HG03565 (cell line): ENCODE data around the gene CHD1.

Source experiments
- ATAC-seq: cut with Tn5 transposase; IDR thresholded peaks from one replicate; pipeline ENCODE4 v1.9.1; 2021; ENCODE audit warnings: mild to moderate bottlenecking, moderate library complexity; ENCODE audit not compliant: unreplicated experiment

Gene CHD1

GRCh38 chr5:98816582-98817222, 112.1 kb downstream of the CHD1 start:
- ATAC-seq: no peak

GRCh38 chr5:98813755-98814154, 115.1 kb downstream of the CHD1 start:
- ATAC-seq: peak; percentile 89

GRCh38 chr5:98810206-98810605, 118.6 kb downstream of the CHD1 start:
- no peak for ATAC-seq

GRCh38 chr5:98807806-98808205, 121.0 kb downstream of the CHD1 start:
- no peak for ATAC-seq

- ATAC-seq: no peak
These were observed 123.7 kb downstream of the CHD1 start for GRCh38 chr5:98805070-98805469.

GRCh38 chr5:98804066-98804465, 124.7 kb downstream of the CHD1 start:
- ATAC-seq: no peak
